ENCODE data around the gene DEXI.
"Not testable (repeated sequence)": the region's sequence is repeated elsewhere in the genome, so short reads cannot be mapped to it uniquely, and the experiment has no call there.

Gene DEXI

GRCh38 chr16:10969615-10970014 lies 27.3 kb upstream of the DEXI start:
- H3K27ac ChIP-seq: no peak overlapping the region
- no peak for TF ChIP-seq CTCF (conservative IDR thresholded peaks at IDR 0.05)
- no peak for TF ChIP-seq ZFX (IDR thresholded peaks at IDR 0.05)

- no peak overlapping the region for H3K27ac ChIP-seq
- no peak for TF ChIP-seq ZFX (IDR thresholded peaks at IDR 0.05)
- no peak for TF ChIP-seq CTCF (conservative IDR thresholded peaks at IDR 0.05)
These were observed 26.2 kb upstream of the DEXI start for GRCh38 chr16:10968498-10968897.

GRCh38 chr16:10967986-10968385 lies 25.7 kb upstream of the DEXI start:
- no peak overlapping the region for H3K27ac ChIP-seq
- TF ChIP-seq ZFX (IDR thresholded peaks at IDR 0.05) (no peak), CTCF (conservative IDR thresholded peaks at IDR 0.05) (no peak)

- not testable (repeated sequence) for H3K27ac ChIP-seq
These were observed 24.3 kb upstream of the DEXI start for GRCh38 chr16:10966559-10966958.

GRCh38 chr16:10966129-10966528 lies 23.9 kb upstream of the DEXI start:
- no peak overlapping the region for H3K27ac ChIP-seq
- TF ChIP-seq CTCF (conservative IDR thresholded peaks at IDR 0.05): no peak
- TF ChIP-seq ZFX (IDR thresholded peaks at IDR 0.05): no peak

- H3K27ac ChIP-seq: no peak overlapping the region
- TF ChIP-seq CTCF (conservative IDR thresholded peaks at IDR 0.05): no peak
- TF ChIP-seq ZFX (IDR thresholded peaks at IDR 0.05): no peak
These were observed 23.3 kb upstream of the DEXI start for GRCh38 chr16:10965440-10966061.

- H3K27ac ChIP-seq: no peak overlapping the region
These were observed 22.6 kb upstream of the DEXI start for GRCh38 chr16:10964891-10965326.

More at GRCh38 chr16:10964891-10965326, 22.6 kb upstream of the DEXI start:
- TF ChIP-seq ZFX (IDR thresholded peaks at IDR 0.05): no peak
- no peak for TF ChIP-seq CTCF (conservative IDR thresholded peaks at IDR 0.05)
